ENCODE results near the gene SCMH1. TPM values are rescaled to one million over a fixed set of nuclear protein-coding genes. Genes with fewer than 3 reads are reported as not detected.

Gene SCMH1
- total RNA-seq, 1 donor from 2014 or later: 36.7 TPM

- no peaks in the 10 kb centered on the region for H3K36me3 Mint-ChIP-seq
- no peak overlapping the region for H3K27ac Mint-ChIP-seq
- no peaks in the 10 kb centered on the region for H3K9me3 Mint-ChIP-seq
- no peaks in the 10 kb centered on the region for H3K4me1 Mint-ChIP-seq (ENCODE audit: unreplicated experiment)
- no peak for DNase-seq (ENCODE audit: extremely low spot score, unreplicated experiment)
- no peak for TF ChIP-seq CTCF (conservative IDR thresholded peaks at IDR 0.05)
- H3K27me3 Mint-ChIP-seq: no peaks in the 10 kb centered on the region
- no peak overlapping the region for H3K4me3 Mint-ChIP-seq
Measured at GRCh38 chr1:41161846-41162245, 80.3 kb downstream of the SCMH1 start.

GRCh38 chr1:41160498-41161110 lies 81.5 kb downstream of the SCMH1 start:
- Mint-ChIP-seq H3K4me1 (ENCODE audit: unreplicated experiment) (no peaks in the 10 kb centered on the region), H3K4me3 (no peak overlapping the region), H3K36me3 (no peaks in the 10 kb centered on the region), H3K27ac (no peak overlapping the region), H3K9me3 (no peaks in the 10 kb centered on the region), H3K27me3 (no peaks in the 10 kb centered on the region)
- DNase-seq (ENCODE audit: extremely low spot score, unreplicated experiment): no peak
- TF ChIP-seq CTCF (conservative IDR thresholded peaks at IDR 0.05): no peak

- no peak overlapping the region for H3K27ac Mint-ChIP-seq
- no peaks in the 10 kb centered on the region for H3K36me3 Mint-ChIP-seq
- DNase-seq (ENCODE audit: extremely low spot score, unreplicated experiment): no peak
- TF ChIP-seq CTCF (conservative IDR thresholded peaks at IDR 0.05): no peak
- no peak overlapping the region for H3K4me3 Mint-ChIP-seq
- H3K9me3 Mint-ChIP-seq: no peaks in the 10 kb centered on the region
- no peaks in the 10 kb centered on the region for H3K4me1 Mint-ChIP-seq (ENCODE audit: unreplicated experiment)
- no peaks in the 10 kb centered on the region for H3K27me3 Mint-ChIP-seq
Measured at GRCh38 chr1:41158966-41159365, 83.1 kb downstream of the SCMH1 start.

- Mint-ChIP-seq H3K9me3 (no peaks in the 10 kb centered on the region), H3K27me3 (no peaks in the 10 kb centered on the region), H3K27ac (no peak overlapping the region), H3K36me3 (no peaks in the 10 kb centered on the region), H3K4me1 (ENCODE audit: unreplicated experiment) (no peaks in the 10 kb centered on the region), H3K4me3 (no peak overlapping the region)
- DNase-seq (ENCODE audit: extremely low spot score, unreplicated experiment): no peak
- TF ChIP-seq CTCF (conservative IDR thresholded peaks at IDR 0.05): no peak
Measured at GRCh38 chr1:41158147-41158875, 83.8 kb downstream of the SCMH1 start.

GRCh38 chr1:41155105-41155504 lies 87.0 kb downstream of the SCMH1 start:
- peaks cover 17% of the 10 kb centered on the region for H3K4me1 Mint-ChIP-seq (ENCODE audit: unreplicated experiment)
- no peak overlapping the region for H3K27ac Mint-ChIP-seq
- no peaks in the 10 kb centered on the region for H3K27me3 Mint-ChIP-seq
- H3K9me3 Mint-ChIP-seq: no peaks in the 10 kb centered on the region
- H3K36me3 Mint-ChIP-seq: no peaks in the 10 kb centered on the region
- DNase-seq (ENCODE audit: extremely low spot score, unreplicated experiment): no peak
- H3K4me3 Mint-ChIP-seq: no peak overlapping the region
- TF ChIP-seq CTCF (conservative IDR thresholded peaks at IDR 0.05): no peak

All from type B pancreatic cell (in vitro differentiated cells).